Brain microvascular endothelial cell (primary cell): ENCODE data around the gene KCNQ5.

Experiments used
- DNase-seq: peaks from one replicate; pipeline ENCODE4 v3.0.0-alpha.2; 2020
- H3K27ac ChIP-seq: fragments of 250-450 bp; sonication (Bioruptor Pico); 2 replicates; pipeline ENCODE4 v1.5.1; 2020; ENCODE audit warnings: mild to moderate bottlenecking, moderate library complexity
- H3K27me3 ChIP-seq: fragments of 250-450 bp; sonication (Bioruptor Pico); replicated peaks from 2 replicates; pipeline ENCODE4 v1.5.1; 2020; ENCODE audit warnings: mild to moderate bottlenecking
- H3K36me3 ChIP-seq: fragments of 250-450 bp; sonication (Bioruptor Pico); replicated peaks from 2 replicates; pipeline ENCODE4 v1.5.1; 2020; ENCODE audit warnings: mild to moderate bottlenecking
- H3K4me3 ChIP-seq: 2 replicates; pipeline ENCODE4 v1.5.1; 2011; ENCODE audit warnings: low read depth, mild to moderate bottlenecking, control low read depth, low read length, moderate library complexity
- in situ Hi-C: cut with HindIII; loops from 2 replicates; pipeline ENCODE4 v1.10.0; 2017; ENCODE audit warnings: low sequenced_read_pairs, low pct_ligation_motif_present
- TF ChIP-seq, protein P1 (sequence below): IDR thresholded peaks from 2 replicates; pipeline ENCODE4 v1.5.1; 2011; ENCODE audit warnings: low read depth, mild to moderate bottlenecking, moderate library complexity, low read length, control low read depth, inconsistent platforms; ENCODE audit errors: missing control alignments

KCNQ5 gene

DNA sequence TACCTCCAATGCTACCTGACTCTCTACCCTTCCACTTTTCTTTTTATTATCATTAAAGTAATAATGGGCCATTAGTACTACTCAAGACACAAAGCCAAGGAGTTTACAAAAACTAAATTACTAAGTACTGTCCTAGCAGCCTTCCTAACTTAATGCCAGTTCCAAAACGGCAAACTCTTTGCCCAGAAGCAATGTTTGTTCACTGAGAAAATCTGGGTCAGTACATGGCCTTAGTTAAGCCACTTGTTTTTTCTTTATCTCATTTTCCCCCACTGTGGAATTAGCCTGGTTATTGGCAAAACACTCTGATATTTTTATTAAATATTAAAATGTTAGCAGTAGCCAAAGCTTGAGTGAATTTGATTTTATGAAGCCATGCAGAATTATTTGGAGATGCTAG is 242.4 kb downstream of the KCNQ5 start:
- Histone ChIP-seq H3K27me3 (no peaks in the 10 kb centered on the region), H3K36me3 (no peaks in the 10 kb centered on the region), H3K4me3 (no peak overlapping the region), H3K27ac (no peak overlapping the region)
- in situ Hi-C loops, result no loop called here
- DNase-seq, result no peak
- TF ChIP-seq, protein P1, sequence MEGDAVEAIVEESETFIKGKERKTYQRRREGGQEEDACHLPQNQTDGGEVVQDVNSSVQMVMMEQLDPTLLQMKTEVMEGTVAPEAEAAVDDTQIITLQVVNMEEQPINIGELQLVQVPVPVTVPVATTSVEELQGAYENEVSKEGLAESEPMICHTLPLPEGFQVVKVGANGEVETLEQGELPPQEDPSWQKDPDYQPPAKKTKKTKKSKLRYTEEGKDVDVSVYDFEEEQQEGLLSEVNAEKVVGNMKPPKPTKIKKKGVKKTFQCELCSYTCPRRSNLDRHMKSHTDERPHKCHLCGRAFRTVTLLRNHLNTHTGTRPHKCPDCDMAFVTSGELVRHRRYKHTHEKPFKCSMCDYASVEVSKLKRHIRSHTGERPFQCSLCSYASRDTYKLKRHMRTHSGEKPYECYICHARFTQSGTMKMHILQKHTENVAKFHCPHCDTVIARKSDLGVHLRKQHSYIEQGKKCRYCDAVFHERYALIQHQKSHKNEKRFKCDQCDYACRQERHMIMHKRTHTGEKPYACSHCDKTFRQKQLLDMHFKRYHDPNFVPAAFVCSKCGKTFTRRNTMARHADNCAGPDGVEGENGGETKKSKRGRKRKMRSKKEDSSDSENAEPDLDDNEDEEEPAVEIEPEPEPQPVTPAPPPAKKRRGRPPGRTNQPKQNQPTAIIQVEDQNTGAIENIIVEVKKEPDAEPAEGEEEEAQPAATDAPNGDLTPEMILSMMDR, result no peak

DNA sequence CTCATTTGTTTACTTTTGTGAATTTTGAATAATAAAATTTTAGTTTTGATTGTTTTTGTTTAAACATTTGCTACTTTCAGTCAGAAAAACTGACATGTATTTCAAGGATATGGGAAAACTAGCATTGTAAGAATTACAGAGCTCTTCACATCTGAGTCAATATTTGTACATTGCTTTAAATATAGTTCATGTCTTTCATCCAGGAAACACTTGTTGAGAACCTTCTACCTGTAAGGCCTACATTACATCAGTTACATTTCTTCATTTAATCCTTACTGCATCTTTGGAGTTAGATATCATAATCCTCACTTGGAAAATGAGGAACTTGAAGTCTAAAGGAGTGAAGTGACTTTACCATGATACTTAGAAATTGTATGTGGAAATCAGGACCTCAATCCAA is 242.9 kb downstream of the KCNQ5 start:
- TF ChIP-seq, protein P1, result no peak
- in situ Hi-C loops, result no loop called here
- no peak overlapping the region for H3K27ac ChIP-seq

DNA sequence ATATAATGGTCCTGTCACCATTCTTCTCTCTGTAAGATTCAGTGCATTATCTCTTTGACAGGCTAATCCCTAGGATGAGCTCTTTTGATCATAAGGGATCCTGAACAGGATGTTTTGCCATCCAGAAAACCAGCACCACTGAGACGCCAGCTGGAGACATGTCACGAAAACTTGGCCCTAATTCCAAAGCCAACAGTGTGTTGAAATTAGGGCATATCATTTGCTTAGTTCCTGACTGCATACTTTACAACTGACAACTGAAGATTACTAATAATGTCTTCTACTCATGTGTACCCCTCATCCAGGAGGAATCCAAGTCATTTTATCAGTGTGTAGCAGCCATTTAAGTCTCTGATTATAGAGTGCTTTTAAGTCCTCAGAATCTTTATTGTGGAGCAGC is 243.6 kb downstream of the KCNQ5 start:
- no peaks in the 10 kb centered on the region for H3K36me3 ChIP-seq
- peak; percentile 10 for DNase-seq
- TF ChIP-seq, protein P1, result no peak
- no peak overlapping the region for H3K27ac ChIP-seq
- no peaks in the 10 kb centered on the region for H3K27me3 ChIP-seq
- in situ Hi-C loops, result no loop called here
- no peak overlapping the region for H3K4me3 ChIP-seq

More for the DNA sequence above, 242.9 kb downstream of the KCNQ5 start:
- Histone ChIP-seq H3K36me3 (no peaks in the 10 kb centered on the region), H3K27me3 (no peaks in the 10 kb centered on the region), H3K4me3 (no peak overlapping the region)
- no peak for DNase-seq

DNA sequence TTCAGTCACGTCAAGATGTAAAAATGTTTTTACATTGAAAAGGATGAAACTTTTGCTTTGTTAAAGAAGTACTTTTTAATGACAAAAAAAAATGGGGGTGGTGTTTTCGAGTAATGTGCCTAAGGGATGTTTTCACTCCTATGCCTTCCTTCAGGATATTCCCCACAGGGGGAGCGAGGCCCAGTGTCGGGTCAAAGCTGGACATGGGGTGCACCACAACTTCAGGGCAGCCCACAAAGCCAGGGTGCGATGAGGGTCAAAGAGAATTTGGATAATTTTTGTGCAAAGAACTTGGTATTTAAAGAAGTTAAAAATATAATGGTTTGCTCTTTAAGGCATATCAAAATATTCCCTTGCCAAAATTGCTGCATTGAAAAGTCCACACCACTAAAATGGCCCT is 247.8 kb downstream of the KCNQ5 start:
- in situ Hi-C loops, result no loop called here
- Histone ChIP-seq H3K27ac (no peak overlapping the region), H3K4me3 (no peak overlapping the region), H3K27me3 (no peaks in the 10 kb centered on the region), H3K36me3 (no peaks in the 10 kb centered on the region)
- TF ChIP-seq, protein P1, result no peak
- no peak for DNase-seq

DNA sequence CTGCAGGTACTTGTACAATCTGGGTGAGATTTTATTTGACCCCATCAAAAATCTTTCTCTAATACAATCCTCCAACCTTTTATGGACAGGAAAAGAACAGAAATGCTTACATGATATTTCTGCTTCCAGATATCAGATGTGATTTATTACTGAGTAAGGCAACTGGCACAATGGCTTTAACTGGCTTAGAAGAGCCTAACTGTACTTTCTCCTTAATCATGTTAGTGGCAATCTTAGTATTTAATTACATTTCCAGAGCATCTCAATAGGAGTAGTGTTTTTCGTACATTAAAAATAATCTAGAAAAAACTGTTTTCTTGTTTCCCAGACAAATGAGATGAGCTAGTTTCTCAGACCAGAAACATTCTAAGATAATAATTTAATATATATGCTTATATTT is 251.6 kb downstream of the KCNQ5 start:
- Histone ChIP-seq H3K4me3 (no peak overlapping the region), H3K27ac (no peak overlapping the region), H3K27me3 (no peaks in the 10 kb centered on the region), H3K36me3 (no peaks in the 10 kb centered on the region)
- TF ChIP-seq, protein P1, result no peak
- in situ Hi-C loops, result no loop called here
- no peak for DNase-seq

DNA sequence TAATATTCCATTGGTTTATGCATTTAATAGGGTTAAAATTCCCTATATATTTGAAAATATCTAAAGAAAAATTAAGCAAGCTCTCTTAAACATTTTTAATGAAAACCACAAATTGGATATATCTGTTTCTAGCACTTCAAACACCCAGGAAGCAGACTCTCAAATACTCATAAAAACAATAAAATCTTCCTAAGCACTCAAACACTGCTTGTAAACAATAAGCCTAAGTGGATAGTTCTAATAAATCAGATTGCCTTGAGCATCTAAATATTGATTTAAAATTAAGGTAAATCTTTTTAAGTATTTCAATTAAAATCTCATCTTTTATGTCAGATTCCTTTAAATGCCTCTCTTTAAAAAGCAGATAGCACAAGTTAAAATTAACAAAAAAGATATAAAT is 254.4 kb downstream of the KCNQ5 start:
- H3K4me3 ChIP-seq, result no peak overlapping the region
- H3K36me3 ChIP-seq, result no peaks in the 10 kb centered on the region
- H3K27me3 ChIP-seq, result no peaks in the 10 kb centered on the region
- in situ Hi-C loops, result no loop called here
- H3K27ac ChIP-seq, result no peak overlapping the region
- TF ChIP-seq, protein P1, result no peak
- no peak for DNase-seq
